Subcutaneous adipose tissue (tissue), 4 donors: ENCODE data around the gene KCNE5. TPM values are rescaled to one million over a fixed set of nuclear protein-coding genes. Genes with fewer than 3 reads are reported as not detected.

Experiments
- total RNA-seq, 4 donors: library from RNA; depleted of rRNA; stranded (reverse); fragments of >200 nt; gene quantifications; one replicate each; pipeline ENCODE4 v1.1.0, GENCODE V29; 2016
- TF ChIP-seq, protein P1 (sequence below): fragments of 450-650 bp; IDR thresholded peaks from one replicate; pipeline ENCODE4 v1.5.1; 2016; ENCODE audit warnings: low read depth, mild to moderate bottlenecking, control low read depth, antibody characterized with exemption, moderate library complexity

Gene KCNE5
- total RNA-seq, 4 donors from 2014 or later: 1.0 TPM; not detected in 3

DNA sequence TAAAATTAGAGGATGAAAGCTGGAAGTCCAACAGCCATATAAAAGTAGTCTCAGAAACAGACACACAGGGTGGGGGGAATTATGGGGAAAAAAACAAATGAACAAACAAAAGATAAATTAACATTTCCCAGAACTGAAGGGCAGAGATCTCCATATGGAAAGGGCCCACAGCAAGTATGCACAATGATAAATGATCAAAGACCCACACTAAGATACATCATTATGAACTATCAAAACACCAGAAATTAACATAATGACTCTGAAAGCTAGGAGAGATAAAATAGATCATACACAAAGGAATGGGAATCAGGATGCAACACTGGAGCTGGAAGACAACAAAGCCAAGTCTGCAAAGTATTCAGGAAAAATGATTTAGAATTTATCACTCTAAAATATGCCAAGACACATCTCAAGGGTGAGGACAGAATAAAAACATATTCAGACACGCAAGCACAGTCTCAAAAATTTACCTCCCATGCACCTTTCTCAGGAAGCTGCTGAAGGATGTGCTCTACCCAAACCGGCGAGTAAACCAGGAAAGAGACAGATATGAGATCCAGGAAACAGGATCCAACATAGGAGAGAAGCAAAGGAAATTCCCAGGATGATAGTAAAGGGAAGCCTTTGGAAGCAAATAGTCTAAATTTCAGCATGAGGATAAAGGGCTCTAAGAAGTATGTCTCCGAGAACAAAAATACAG, 30.7 kb upstream of the KCNE5 start:
- TF ChIP-seq, protein P1, sequence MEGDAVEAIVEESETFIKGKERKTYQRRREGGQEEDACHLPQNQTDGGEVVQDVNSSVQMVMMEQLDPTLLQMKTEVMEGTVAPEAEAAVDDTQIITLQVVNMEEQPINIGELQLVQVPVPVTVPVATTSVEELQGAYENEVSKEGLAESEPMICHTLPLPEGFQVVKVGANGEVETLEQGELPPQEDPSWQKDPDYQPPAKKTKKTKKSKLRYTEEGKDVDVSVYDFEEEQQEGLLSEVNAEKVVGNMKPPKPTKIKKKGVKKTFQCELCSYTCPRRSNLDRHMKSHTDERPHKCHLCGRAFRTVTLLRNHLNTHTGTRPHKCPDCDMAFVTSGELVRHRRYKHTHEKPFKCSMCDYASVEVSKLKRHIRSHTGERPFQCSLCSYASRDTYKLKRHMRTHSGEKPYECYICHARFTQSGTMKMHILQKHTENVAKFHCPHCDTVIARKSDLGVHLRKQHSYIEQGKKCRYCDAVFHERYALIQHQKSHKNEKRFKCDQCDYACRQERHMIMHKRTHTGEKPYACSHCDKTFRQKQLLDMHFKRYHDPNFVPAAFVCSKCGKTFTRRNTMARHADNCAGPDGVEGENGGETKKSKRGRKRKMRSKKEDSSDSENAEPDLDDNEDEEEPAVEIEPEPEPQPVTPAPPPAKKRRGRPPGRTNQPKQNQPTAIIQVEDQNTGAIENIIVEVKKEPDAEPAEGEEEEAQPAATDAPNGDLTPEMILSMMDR: no peak

DNA sequence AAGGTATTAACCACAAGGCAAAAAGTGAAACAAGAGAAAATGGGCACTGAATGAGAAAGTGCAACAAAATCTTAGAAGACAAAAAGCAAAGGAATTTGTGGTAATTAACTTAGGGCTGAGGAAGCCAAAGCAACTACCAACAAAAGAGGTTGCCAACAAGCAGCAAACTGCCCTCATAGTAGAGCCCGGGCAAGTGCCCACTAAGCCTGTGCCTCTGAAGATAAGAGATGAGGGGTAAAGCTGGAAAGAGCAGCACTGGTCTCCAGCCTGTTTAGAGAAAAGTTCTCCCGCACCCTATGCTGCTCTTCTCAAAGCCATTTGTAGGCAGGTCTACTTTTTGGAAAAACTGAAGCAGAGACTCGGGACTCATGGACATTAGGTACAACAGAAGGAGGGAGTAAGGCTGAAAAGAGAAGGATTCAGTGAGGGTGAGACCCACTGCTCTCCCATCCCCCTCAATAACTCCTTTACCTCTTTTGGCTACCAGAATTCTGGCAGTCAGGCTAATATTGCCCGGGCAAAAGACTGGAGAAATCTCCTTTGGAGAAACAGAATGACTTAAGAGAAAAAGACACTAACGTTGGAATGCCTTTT, 29.6 kb upstream of the KCNE5 start:
- TF ChIP-seq, protein P1: no peak

DNA sequence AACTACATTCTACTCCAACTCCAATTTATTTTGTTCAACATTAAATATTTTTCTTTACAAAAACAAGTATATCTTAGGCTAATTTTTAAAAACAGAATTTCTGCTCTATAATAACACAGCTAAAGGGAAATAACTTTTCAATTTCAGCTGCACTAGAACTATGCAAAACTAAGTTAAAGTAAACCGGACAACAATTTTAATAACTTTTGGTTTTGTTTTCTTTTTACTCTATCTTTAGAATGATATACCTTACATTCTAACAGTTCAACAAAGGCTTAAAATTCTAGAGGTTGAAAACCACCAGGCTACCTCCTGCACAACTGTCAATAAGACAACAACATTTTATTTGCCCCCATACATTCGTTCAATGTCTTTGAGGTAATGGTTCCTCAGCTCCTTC, 18.7 kb upstream of the KCNE5 start:
- TF ChIP-seq, protein P1: no peak

DNA sequence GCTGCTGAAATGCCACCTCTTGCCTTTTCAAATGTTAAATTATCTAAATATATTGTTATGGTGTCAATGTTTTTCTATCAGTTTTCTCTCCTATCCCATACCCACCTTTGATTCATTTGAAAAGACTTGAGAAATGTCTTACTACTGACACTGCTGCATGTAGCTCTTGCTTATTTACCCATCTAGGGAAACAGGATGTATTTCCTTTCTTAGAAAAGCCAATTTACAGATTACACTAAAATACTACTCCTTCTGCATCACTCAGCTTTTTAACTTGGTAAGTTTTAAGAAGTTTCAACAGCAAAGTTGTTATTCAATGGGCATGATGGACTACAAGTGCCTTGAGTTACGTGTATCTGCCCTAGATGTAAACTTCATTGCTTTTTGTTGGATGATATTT, 13.2 kb upstream of the KCNE5 start:
- TF ChIP-seq, protein P1: no peak

DNA sequence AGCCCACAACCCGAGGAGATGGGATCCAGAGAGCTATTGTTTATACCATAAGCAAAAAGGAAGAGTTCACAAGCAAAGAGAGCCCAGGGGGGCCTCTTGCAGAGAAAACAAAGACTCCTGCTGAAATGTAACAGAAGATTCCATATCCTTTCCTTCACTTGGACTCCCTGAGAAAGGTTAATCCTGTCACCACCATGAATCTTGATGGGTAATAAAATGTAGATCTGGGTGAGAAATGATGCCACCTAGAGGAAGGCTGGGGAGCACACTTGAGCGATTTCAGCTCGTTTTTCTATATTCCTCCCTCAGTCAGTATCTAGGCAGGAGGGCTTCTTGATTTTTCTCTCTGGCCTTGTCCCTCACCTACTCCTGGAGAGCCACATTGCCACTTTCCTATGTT, 10.2 kb upstream of the KCNE5 start:
- TF ChIP-seq, protein P1: no peak

DNA sequence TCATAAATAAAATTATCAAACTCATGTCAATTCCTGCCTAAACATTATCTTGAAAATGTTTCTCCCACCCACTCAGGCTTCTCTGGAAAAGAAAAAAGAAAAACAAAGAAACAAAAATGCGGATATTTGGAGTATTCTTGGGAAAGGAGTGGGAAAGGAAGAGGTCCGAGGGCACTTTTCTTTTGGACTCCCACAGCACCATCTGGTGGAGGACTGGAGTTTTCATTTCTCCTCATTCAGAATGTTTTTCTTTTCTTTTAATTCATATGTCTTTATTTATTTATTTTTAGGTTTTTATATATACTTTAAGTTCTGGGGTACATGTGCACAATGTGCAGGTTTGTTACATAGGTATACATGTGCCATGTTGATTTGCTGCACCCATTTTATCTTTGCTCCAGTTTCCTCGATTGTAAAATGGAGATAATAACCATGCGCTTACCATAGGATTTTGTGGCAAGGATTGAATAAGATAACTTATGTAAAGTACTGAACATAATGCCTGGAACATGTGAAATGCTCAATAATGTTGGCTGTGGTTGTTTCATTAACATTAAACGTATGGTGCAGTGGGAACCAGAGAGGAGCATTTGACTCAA, 8.0 kb upstream of the KCNE5 start:
- TF ChIP-seq, protein P1: no peak

DNA sequence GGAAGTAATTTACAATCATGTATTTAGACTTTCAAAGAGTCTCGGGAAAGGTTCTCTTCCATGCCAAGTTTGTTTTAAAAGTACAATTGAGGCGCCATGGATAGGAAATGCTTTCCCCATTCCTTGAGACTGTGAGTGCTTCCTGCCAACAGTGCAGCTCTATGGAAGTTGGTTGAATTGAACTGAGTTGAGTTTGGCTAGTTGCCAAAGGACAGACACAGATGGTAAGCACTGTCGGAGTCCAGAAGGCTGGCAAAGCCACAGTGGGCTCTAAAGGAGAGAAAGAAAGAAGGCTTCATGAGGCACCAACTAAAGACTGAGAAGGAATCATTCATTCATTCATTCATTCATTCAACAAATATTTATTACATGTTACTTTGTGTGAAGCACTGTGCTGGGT, 4.3 kb upstream of the KCNE5 start:
- TF ChIP-seq, protein P1: no peak
